ENCODE results near the gene MATR3.
A peak's percentile ranks its signal among the peaks of the same experiment; 100 is the strongest.
"Not testable (repeated sequence)": the region's sequence is repeated elsewhere in the genome, so short reads cannot be mapped to it uniquely, and the experiment has no call there.

Gene MATR3

GRCh38 chr5:139263536-139263935 lies 30.0 kb upstream of the MATR3 start:
- FAIRE-seq (no peak), DNase-seq (ENCODE audit: insufficient read length) (no peak)
- TF ChIP-seq POLR2A (IDR thresholded peaks at IDR 0.05; ENCODE audit: low read depth, low read length) (no peak), TAF1 (IDR thresholded peaks at IDR 0.05; ENCODE audit: borderline replicate concordance, low read depth, low read length) (no peak), POLR2AphosphoS5 (IDR thresholded peaks at IDR 0.05; ENCODE audit: low read depth, low read length) (no peak)

- DNase-seq (ENCODE audit: insufficient read length), result no peak
- FAIRE-seq, result no peak
- TF ChIP-seq TAF1 (IDR thresholded peaks at IDR 0.05; ENCODE audit: borderline replicate concordance, low read depth, low read length) (no peak), POLR2A (IDR thresholded peaks at IDR 0.05; ENCODE audit: low read depth, low read length) (no peak), POLR2AphosphoS5 (IDR thresholded peaks at IDR 0.05; ENCODE audit: low read depth, low read length) (no peak)
Measured at GRCh38 chr5:139263946-139264345, 29.6 kb upstream of the MATR3 start.

- TF ChIP-seq TAF1 (IDR thresholded peaks at IDR 0.05; ENCODE audit: borderline replicate concordance, low read depth, low read length) (no peak), POLR2AphosphoS5 (IDR thresholded peaks at IDR 0.05; ENCODE audit: low read depth, low read length) (no peak), POLR2A (IDR thresholded peaks at IDR 0.05; ENCODE audit: low read depth, low read length) (no peak)
- DNase-seq (ENCODE audit: insufficient read length), result no peak
- FAIRE-seq, result no peak
Measured at GRCh38 chr5:139265001-139265400, 28.5 kb upstream of the MATR3 start.

- TF ChIP-seq TAF1 (IDR thresholded peaks at IDR 0.05; ENCODE audit: borderline replicate concordance, low read depth, low read length), result no peak
- no peak for TF ChIP-seq POLR2AphosphoS5 (IDR thresholded peaks at IDR 0.05; ENCODE audit: low read depth, low read length)
- TF ChIP-seq POLR2A (IDR thresholded peaks at IDR 0.05; ENCODE audit: low read depth, low read length), result no peak
- FAIRE-seq, result no peak
- no peak for DNase-seq (ENCODE audit: insufficient read length)
Measured at GRCh38 chr5:139266236-139266635, 27.3 kb upstream of the MATR3 start.

GRCh38 chr5:139267481-139267880 lies 26.1 kb upstream of the MATR3 start:
- DNase-seq (ENCODE audit: insufficient read length), result no peak
- TF ChIP-seq POLR2A (IDR thresholded peaks at IDR 0.05; ENCODE audit: low read depth, low read length), result no peak
- TF ChIP-seq TAF1 (IDR thresholded peaks at IDR 0.05; ENCODE audit: borderline replicate concordance, low read depth, low read length), result no peak
- no peak for TF ChIP-seq POLR2AphosphoS5 (IDR thresholded peaks at IDR 0.05; ENCODE audit: low read depth, low read length)
- FAIRE-seq, result no peak

GRCh38 chr5:139268364-139269202 lies 25.0 kb upstream of the MATR3 start:
- TF ChIP-seq TAF1 (IDR thresholded peaks at IDR 0.05; ENCODE audit: borderline replicate concordance, low read depth, low read length) (no peak), POLR2A (IDR thresholded peaks at IDR 0.05; ENCODE audit: low read depth, low read length) (no peak), POLR2AphosphoS5 (IDR thresholded peaks at IDR 0.05; ENCODE audit: low read depth, low read length) (no peak)
- DNase-seq (ENCODE audit: insufficient read length) (no peak), FAIRE-seq (no peak)

- not testable (repeated sequence) for FAIRE-seq; DNase-seq (ENCODE audit: insufficient read length)
Measured at GRCh38 chr5:139270718-139271117, 22.8 kb upstream of the MATR3 start.

- DNase-seq (ENCODE audit: insufficient read length) (no peak), FAIRE-seq (no peak)
- no peak for TF ChIP-seq TAF1 (IDR thresholded peaks at IDR 0.05; ENCODE audit: borderline replicate concordance, low read depth, low read length)
- TF ChIP-seq POLR2A (IDR thresholded peaks at IDR 0.05; ENCODE audit: low read depth, low read length), result no peak
- TF ChIP-seq POLR2AphosphoS5 (IDR thresholded peaks at IDR 0.05; ENCODE audit: low read depth, low read length), result no peak
Measured at GRCh38 chr5:139271201-139272027, 22.1 kb upstream of the MATR3 start.

- FAIRE-seq (peak; percentile 27), DNase-seq (ENCODE audit: insufficient read length) (no peak)
- no peak for TF ChIP-seq POLR2A (IDR thresholded peaks at IDR 0.05; ENCODE audit: low read depth, low read length)
Measured at GRCh38 chr5:139272471-139273321, 20.8 kb upstream of the MATR3 start.

- DNase-seq (ENCODE audit: insufficient read length) (no peak), FAIRE-seq (no peak)
Measured at GRCh38 chr5:139273322-139273571, 20.3 kb upstream of the MATR3 start.

GRCh38 chr5:139273572-139274289 lies 19.8 kb upstream of the MATR3 start:
- DNase-seq (ENCODE audit: insufficient read length) (peak; percentile 86), FAIRE-seq (peak; percentile 89)
- TF ChIP-seq POLR2A (IDR thresholded peaks at IDR 0.05; ENCODE audit: low read depth, low read length) (peak; percentile 97), TAF1 (IDR thresholded peaks at IDR 0.05; ENCODE audit: borderline replicate concordance, low read depth, low read length) (peak; percentile 98), POLR2AphosphoS5 (IDR thresholded peaks at IDR 0.05; ENCODE audit: low read depth, low read length) (peak; percentile 96)

More at GRCh38 chr5:139273322-139273571, 20.3 kb upstream of the MATR3 start:
- TF ChIP-seq TAF1 (IDR thresholded peaks at IDR 0.05; ENCODE audit: borderline replicate concordance, low read depth, low read length), result no peak
- no peak for TF ChIP-seq POLR2A (IDR thresholded peaks at IDR 0.05; ENCODE audit: low read depth, low read length)
- TF ChIP-seq POLR2AphosphoS5 (IDR thresholded peaks at IDR 0.05; ENCODE audit: low read depth, low read length), result no peak

Data from GM12892 (cell line).